HTR-8/SVneo (cell line): ENCODE results near the gene ACTR3C.
A peak's percentile ranks its signal among the peaks of the same experiment; 100 is the strongest.

Source experiments
- DNase-seq: peaks from one replicate; pipeline ENCODE4 v3.0.0; 2011; ENCODE audit warnings: low spot score, mixed read lengths; ENCODE audit not compliant: insufficient read length
- FAIRE-seq: peaks from 2 replicates; lab custom pipeline; 2011; peaks lifted over from hg19 to GRCh38; lab: Jason Lieb, UNC

The ACTR3C gene

DNA sequence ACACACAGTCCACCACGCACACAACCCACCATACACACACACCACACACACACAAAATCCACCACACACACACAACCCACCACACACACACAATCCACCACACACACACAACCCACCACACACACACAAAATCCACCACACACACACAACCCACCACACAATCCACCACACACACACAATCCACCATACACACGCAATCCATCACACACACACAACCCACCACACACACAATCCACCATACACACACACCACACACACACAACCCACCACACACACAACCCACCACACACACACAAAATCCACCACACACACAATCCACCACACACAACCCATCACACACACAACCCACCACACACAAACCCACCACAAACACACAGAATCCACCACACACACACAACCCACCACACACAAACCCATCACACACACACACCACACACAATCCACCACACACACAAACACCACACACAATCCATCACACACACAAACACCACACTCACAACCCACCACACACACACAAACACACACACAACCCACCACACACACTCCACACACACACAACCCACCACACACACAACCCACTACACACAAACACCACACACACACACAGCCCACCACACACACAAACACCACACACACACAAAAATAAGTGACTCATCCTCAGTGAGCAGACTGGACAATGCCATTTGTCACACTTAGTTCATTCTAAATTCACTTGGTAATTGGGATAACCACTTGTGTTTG is 36.4 kb upstream of the ACTR3C start:
- no peak for FAIRE-seq

DNA sequence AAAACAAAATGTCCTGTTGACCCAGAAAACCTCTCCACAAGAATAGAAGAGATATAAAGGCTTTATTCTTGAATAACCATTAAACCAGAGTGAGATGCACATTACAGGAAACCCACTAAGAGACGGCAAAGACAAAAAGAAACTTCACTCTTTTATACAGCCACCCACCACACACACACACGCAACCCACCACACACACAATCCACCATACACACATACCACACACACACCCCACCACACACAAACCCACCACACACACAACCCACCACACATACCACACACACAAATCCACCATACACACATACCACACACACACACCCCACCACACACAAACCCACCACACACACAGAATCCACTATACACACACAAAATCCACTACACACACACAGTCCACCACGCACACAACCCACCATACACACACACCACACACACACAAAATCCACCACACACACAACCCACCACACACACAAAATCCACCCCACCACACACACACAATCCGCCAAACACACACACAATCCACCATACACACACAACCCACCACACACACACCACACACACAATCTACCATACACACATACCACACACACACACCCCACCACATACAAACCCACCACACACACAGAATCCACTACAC is 35.8 kb upstream of the ACTR3C start:
- no peak for DNase-seq
- FAIRE-seq = peak; percentile 86

More for the DNA sequence above, 36.4 kb upstream of the ACTR3C start:
- no peak for DNase-seq

DNA sequence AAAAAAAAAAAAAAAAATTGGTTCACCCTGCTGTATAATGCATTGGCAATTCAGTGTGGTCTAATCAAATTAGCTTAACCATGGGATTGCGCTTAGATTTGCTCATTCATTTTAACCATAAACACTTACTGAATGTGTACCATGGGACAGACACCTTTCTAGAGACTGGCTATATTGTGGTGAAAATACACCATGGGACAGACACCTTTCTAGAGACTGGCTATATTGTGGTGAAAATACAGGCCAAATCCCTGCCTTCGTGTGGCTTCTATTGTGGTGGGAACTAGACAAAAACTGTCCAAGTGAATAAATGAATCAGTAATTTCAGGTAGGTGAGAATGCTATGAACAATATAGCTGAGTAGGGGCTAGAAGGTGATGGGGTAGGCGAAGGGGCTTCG is 35.1 kb upstream of the ACTR3C start:
- no peak for DNase-seq
- no peak for FAIRE-seq

DNA sequence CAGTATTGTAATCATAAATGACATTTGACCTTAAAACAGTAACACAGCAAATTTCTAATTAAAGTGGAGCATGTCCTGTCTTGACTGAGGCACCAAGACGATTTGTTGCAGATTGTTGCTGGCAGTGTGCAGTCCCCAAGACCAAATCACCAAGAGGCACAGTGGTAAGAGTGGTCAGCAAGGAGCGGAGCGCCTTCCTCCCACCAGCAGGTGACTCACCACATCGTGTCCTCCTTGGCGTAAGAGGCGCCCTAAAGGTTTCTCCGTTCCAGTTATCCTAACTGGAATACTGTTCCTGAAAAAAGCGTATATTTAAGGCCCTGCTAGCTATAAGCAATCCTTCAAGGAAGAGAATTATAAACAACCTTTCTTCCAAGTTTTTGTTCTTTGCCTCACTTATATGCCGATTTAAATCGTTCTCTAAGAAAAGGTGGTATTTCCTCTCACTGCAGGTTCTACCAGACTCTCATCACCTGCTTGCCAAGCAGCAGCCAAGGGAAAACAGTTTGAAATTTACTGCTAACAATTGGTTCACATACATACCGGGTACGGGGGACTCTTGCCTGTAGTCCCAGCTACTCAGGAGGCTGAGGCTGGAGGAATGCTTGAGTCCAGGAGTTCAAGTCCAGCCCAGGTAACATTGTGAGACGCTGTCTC is 34.6 kb upstream of the ACTR3C start:
- FAIRE-seq (no peak), DNase-seq (no peak)

DNA sequence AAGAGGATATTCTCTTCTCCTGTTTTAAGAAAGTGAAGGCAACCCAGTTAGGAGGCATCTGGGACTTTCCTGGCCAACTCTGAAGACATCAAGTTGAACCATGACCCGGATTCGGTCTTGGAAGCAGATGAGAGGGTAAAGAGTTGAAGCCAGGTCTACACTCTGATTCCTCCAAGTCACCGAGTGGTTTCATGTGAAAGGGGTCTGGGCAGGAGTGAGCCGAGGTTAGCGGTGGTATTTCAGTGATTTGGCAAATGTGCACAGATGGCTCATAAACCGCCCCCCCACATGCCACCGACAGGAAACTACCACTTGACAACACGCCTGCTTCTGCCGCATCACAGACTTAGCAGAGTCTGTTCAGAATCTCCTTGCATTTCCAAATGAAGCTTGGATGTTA is 33.9 kb upstream of the ACTR3C start:
- FAIRE-seq (no peak), DNase-seq (no peak)

DNA sequence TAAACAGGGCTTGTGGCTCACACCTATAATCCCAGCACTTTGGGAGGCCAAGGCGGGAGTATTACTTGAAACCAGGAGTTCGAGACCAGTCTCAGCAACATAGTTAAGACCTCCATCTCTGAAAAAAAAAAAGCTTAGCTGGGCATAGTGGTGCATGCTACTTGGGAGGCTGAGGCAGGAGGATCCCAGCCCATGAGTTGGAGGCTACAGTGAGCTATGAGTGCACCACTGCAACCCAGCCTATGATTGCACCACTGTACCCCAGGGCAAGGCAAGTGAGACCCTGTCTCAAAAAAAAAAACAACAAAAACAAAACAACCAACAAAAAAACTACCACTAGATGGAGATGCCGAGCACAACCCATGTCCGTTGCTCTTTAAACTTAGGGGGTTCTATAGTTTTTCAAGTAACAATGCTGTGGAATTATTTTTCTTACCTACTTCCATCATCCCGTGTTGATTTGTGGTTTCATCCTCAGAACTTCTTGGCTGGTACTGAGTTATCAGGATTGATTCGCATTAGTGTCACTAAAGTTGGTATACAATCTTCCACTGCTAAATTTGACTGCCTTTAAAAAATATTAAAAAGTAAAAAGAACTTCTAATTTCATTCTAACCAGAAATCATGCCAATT is 33.0 kb upstream of the ACTR3C start:
- FAIRE-seq (no peak), DNase-seq (no peak)

DNA sequence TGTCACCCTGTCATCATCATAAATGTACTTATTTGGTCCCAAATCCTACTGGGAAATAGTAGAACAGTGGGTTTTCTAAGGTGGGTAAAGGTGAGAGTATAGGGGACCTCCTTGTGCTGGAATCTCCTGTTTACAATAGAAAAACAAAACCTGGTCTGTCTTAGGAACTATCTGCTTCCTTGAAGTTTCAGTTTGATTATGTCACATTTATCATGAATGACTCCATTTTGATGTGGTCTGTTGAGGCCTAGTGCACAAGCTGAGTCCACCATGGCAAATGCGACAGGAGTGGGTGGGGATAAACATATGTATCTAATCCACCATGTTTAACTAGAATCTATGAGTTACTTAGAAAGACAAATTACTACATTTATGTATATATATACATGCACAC is 32.3 kb upstream of the ACTR3C start:
- FAIRE-seq (no peak), DNase-seq (no peak)

DNA sequence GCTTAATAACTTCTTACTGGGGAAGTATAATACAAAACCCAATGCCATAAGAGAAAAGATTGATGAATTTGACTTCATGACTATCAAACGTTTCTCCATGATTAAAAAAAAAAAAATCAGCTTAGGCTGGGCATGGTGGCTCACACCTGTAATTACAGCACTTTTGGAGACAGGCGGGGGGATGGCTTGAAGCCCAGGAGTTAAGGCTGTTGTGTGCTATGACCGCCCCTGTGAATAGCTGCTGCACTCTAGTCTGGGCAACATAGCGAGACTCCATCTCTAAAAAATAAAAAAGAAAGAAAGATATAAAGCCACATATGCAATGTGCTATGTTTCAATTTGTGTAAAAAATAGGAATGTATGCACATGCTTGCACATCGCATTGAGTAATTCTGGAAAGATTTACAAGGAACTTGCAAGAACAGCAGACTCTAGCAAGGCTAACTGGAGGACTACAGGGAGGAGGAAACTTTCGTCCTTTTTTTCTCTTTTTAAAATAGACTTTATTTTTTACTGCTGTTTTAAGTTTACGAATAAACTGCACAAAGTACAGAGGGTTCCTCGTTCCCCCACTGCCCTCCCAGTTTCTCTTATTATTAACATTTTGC is 28.3 kb upstream of the ACTR3C start:
- FAIRE-seq = no peak

DNA sequence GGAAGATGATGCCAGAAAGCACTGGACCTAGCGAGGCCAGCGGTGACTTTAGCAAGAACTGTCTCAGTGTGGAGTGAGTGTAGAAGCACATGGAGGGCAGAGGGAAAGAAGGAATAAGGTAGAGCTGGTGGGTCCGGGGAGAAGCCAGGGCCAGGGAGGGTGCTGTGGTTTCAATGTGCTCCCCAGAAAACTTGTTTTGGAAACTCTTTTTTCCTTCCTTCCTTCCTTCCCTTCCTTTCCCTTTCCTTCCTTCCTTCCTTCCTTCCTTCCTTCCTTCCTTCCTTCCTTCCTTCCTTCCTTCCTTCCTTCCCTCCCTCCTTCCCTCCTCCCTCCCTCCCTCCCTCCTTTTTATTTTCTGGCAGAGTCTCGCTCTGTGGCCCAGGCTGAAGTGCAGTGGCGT is 23.6 kb upstream of the ACTR3C start:
- FAIRE-seq (no peak), DNase-seq (no peak)

More for the DNA sequence above, 28.3 kb upstream of the ACTR3C start:
- DNase-seq = no peak

DNA sequence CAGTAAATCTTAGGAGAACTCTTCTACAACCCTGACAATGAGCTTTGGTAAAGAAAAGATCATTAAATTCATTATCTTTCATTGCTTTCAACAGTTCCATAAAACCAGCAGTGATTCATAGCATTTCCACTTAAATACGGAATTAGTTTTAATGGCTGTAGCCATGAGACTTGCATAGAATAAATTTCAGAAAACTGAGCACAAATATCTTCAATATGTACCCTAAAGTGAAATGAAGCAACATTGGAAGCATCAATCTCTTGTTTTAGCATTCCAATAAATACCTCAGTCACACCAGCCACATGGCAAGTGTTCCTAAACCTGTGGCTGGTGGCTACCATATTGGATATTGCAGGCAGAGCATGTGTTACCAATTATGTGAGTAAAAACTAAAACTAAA is 21.7 kb upstream of the ACTR3C start:
- DNase-seq (no peak), FAIRE-seq (no peak)

DNA sequence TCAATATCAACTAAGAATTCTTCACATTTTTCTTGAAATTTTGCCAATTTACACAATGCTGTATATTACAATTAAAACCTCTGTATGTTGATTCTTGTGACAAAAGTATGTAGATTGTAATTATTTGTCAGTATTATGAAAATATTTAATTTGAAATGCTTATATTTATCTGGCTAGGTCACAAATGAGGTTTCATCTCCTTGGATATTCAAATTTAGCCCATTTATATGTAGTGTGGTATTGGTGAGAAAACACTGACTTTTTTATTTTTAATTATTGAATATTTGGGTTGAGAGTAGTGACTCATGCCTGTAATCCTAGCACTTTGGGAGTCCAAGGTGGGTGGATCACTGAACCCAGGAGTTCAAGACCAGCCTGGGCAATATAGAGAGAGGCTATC is 21.0 kb upstream of the ACTR3C start:
- no peak for FAIRE-seq
- no peak for DNase-seq

DNA sequence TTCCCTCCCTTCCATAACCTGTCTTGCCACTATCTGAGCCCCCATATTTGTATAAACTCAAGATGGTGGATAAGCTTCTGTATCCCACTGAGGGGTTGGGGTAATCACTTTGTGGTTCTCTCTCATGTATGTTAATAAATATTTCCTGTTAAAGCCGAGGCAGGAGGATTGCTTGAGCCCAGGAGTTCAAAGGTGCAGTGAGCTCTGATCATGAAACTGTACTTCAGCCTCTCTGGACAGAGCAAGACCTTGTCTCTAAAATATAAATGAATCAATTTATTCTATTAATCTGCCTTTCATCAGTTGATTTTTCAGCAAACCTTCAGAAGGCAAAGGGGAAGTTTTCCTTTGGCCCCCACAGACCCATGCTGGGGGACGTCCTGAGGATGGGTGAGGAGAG is 19.9 kb upstream of the ACTR3C start:
- FAIRE-seq (no peak), DNase-seq (no peak)

DNA sequence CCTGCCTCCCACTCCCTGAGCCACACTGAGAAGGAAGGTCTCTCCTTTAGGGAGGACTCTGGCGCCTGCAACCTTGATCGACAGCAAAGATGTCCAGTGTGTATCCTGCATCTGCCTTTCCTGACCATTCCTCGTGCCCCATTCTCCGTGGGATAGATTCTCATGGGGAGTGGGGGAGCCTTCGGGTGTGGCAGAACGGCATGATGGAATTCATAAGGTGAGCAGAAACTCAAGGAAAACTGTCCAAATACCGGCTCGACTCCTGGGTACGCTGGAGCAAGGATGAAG is 18.7 kb upstream of the ACTR3C start:
- FAIRE-seq (no peak), DNase-seq (no peak)

DNA sequence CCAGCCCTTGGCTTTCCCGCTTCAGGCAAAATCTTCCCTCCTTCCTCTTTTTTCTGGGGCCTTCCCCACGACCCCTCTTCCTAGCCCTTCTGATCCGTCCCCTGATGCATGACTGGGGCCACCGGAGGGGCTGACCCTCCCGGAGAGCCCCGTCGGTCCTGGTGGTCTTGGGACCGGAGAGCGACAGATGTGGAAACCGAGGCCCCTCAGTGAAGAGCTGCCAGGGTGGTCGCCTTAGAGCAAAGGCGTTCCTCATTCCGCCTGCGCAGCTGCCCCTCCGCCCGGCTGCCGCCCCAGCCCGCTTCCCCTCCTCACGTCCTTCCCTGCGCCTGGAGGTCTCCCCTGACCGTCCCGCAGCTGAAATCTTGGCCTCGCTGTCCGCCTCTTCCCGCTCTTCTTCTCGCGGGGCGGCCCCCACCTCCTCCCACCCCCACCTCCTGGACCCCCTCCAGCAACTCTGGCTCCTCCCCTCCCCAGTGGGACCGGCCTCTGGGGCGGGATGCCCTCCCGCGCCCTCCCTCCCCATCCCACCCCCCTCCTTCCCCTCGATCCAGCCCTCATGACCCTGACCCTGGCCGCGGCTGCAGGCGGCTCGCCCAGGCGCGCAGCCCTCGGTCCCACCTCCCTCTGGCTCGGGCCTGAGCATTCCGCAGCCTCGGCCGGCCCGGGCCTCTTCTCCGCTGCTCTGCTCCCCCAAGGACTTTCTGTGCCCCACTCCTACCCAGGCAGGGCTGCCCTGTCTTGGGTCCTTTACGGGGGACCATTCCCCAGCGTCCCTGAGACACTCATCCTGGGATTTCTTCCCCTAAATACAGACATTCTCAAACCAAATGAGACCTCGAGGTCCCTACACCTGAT is 18.1 kb upstream of the ACTR3C start, which contains the start of gene RARRES2:
Gene RARRES2 (minus strand): TSS at position 367 of the 858 bp plus-strand sequence. CDS start 1,020 bp downstream, outside the sequence.
- FAIRE-seq (no peak), DNase-seq (no peak)

DNA sequence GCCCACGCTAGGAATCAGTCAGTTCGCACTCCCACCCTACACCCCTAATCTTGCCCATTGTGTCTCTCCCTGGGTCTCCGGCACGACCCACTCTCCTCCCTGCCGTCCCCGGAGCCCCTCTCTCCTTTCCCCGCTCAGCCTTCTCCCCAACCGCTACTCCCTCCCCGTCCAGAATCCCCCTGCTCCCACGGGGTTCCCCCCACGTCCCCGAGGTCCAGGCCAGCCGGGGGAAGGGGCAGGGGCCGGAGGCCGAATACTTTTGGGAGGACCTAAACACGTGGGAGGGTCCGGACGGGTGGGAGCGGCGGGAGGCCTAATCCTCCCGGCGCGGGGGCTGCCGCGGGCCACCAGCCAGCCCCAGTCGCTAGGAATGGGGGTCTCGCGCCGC is 17.5 kb upstream of the ACTR3C start:
- FAIRE-seq = no peak
- DNase-seq = no peak

DNA sequence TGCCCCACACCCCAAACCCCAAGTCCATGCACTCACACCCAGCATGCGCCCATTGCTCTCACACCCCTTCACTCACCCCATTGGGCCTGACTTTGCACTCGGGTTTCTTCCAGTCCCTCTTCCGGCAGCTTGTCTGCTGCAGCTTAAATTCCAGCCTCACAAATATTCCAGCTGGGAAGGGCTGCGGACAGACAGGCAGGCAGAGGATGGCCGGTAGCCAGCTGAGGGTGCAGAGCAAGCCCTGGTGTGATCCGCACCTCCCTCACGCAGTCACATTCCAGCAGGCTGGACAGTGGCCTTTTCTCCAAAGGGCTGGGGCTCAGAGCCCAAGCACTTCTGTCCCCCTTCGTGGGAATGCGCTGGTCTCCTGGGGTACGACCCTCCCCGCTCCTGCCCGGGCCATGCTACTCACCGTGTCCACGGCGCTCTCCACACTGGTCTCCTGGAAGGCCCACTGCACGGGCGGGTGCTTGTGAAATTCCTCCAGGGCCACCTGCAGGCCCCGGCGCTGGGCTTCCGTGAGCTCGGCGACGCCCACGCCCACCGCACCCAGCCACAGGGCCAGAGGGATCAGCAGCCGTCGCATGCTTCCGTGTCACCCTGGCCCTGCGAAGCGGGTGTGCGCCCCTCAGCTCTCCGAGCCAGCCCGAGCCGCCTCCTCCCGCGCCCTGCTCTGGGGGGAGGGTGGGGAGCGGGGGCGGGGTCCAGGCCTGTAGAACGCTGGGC is 16.8 kb upstream of the ACTR3C start:
- no peak for DNase-seq
- FAIRE-seq = no peak

DNA sequence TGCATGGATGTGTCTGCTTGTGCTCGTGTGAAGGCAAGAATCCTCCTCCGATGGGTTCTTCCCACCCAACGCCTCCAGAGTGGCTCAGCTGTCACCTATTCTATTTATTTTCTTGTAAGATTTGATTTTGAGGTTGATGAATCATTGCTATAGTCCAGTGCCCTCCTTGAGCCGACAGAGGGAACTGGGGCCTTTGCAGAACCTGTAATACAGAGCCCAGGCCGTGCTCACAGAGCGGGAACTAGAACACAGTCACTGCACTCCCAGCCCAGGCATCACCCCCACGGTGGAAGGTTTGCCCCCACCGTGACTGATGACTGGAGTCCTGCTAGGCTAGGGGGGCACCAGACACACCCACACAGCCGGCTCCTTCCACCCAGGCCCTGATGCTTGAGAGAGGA is 16.1 kb upstream of the ACTR3C start:
- no peak for FAIRE-seq
- no peak for DNase-seq

DNA sequence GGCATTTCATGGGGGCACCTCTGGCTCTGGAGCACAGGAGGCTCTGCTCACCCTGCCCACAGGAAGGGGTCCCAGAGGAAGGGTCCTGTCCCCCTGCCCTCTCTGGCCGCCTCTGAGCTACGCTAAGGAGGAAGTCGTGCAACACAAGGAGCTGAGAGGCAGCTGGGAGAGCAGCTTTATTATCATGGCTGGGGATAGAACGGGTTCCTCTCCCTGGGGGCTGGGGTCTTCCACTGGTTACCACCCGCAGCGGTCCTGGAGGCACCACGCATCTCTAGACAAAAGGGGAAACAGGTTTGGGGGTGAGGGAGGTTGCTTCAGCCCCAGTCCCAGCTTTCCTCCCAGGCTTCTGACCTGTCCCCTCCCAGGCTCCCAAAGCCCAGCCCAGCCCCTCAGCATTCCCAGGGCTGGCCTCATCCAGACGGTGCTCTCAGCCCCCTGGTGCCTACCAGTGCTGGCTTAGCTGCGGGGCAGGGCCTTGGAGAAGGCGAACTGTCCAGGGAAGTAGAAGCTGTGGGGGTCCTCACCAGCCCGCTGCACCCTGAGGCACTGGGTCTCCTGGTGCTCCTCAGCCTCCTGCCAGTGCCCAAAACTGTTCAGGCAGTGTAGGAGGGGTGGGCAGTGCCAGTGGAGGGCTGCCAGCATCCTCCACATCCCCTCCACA is 15.0 kb upstream of the ACTR3C start:
- DNase-seq (no peak), FAIRE-seq (no peak)

DNA sequence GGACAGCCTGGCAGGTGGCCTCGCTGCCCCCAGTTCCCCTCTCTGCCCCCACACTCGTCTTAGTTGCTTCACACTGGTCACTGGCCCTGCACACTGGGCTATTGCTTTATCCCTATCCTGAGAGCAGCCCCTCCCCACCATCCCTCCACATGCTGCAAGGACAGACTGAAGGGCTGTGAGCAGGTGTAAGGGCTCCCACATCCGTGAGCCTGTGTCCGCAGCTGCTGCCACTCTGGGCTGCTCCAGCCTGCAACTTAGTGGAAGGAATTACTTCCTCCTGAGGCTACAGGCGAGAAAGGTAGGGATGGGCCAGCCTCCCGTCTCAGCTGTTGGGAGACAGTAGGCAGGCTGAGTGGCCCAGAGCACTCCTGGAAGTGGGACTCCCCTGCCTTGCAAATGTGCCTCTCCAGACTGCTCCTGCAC is 14.3 kb upstream of the ACTR3C start:
- FAIRE-seq = no peak

More for the DNA sequence above, 14.3 kb upstream of the ACTR3C start:
- DNase-seq = no peak
